GM21423 (cell line): ENCODE measurements around the gene ADGRA3.
"Not testable (repeated sequence)": the region's sequence is repeated elsewhere in the genome, so short reads cannot be mapped to it uniquely, and the experiment has no call there.

ENCODE experiments used
- ATAC-seq: cut with Tn5 transposase; IDR thresholded peaks from one replicate; pipeline ENCODE4 v1.9.1; 2021; ENCODE audit warnings: mild to moderate bottlenecking, moderate library complexity; ENCODE audit not compliant: unreplicated experiment

ADGRA3 gene

GRCh38 chr4:22482250-22483127 lies 33.4 kb downstream of the ADGRA3 start:
- ATAC-seq, result no peak

DNA sequence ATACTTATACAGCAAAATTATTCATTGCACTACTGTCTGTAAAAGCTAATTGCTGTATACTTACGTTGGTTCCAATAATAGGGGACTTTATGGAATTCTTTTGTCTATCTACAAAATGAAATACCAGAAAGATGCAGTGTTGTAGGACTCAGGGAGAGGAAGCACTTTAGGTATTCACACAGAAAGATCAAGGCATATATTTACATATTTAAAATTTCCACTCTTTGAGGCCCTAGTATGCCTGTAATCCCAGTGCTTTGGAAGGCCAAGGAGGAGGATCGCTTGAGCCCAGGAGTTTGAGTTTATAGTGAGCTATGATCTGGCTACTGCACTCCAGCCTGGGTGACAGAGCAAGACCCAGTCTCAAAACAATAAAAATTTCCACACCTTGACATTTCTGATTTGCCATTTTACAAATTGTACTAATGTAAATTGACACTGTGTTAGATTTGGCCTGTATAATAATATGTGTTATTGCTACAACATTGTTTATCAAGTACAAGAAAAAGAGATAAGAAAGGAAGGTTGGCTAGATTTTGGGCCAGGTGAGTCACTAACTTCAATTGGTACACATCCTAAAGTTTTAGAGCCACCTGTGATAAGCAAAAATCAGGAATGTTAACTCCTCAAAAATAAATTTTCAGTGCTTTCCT lies 35.1 kb downstream of the ADGRA3 start:
- ATAC-seq, result no peak

GRCh38 chr4:22478426-22478825 lies 37.4 kb downstream of the ADGRA3 start:
- no peak for ATAC-seq

- no peak for ATAC-seq
These were observed 38.1 kb downstream of the ADGRA3 start for GRCh38 chr4:22477813-22478182.

GRCh38 chr4:22477136-22477812 lies 38.6 kb downstream of the ADGRA3 start:
- ATAC-seq, result no peak

- ATAC-seq, result no peak
These were observed 39.9 kb downstream of the ADGRA3 start for GRCh38 chr4:22476011-22476410.

DNA sequence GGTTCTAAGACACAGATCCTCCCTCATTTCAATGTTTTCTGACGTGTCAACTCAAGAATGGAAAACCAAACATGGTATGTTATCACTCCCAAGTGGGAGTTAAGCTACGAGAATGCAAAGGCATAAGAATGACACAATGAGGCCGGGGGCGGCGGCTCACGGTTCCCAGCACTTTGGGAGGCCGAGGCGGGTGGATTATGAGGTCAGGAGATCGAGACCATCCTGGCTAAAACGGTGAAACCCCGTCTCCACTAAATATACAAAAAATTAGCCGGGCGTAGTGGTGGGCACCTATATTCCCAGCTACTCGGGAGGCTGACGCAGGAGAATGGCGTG lies 40.6 kb downstream of the ADGRA3 start:
- ATAC-seq, result not testable (repeated sequence)

- ATAC-seq, result no peak
These were observed 41.1 kb downstream of the ADGRA3 start for GRCh38 chr4:22474636-22475310.

GRCh38 chr4:22473268-22473667 lies 42.6 kb downstream of the ADGRA3 start:
- no peak for ATAC-seq

DNA sequence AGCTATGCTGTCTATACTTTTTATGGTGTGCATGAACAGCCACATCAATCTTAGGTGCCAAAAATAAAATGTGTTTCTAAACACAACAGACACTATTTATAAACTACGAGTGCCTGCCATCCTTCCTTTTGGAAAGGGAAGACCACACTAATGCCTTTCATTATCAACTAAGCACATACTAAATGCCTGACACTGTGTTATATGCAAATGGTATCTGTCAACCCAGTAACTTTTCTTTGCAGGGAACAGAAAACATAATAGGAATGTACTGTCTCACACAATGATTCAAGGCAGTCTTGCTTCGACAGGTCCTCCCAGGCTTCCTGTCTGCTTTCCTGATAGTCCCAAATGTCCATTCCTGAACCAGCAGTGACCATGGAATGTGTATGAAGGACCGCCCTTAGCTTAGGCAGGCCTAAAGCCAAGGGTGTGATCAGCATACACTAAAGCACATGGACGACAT lies 43.8 kb downstream of the ADGRA3 start:
- no peak for ATAC-seq

DNA sequence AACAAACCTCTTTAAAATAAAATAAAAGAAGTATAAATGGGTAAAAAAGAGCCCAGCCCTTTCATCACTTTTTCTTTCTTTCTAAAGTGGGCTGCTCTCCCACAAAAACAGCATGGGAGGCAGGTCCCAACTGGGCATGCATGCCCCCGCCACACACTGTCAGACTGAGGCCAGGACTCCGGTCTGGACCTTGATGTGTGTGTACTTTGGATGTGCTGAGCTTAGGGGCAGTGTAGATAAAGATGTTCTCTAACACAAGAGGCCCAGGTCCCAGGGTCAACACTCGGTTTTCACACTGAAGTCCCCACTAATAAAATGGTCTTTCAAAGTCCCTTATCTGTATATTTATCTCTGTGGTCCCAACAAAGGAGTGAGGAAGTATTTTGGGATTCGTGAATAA lies 44.4 kb downstream of the ADGRA3 start:
- no peak for ATAC-seq

GRCh38 chr4:22466581-22466980 lies 49.3 kb downstream of the ADGRA3 start:
- no peak for ATAC-seq

- ATAC-seq, result no peak
These were observed 49.9 kb downstream of the ADGRA3 start for GRCh38 chr4:22465996-22466395.

DNA sequence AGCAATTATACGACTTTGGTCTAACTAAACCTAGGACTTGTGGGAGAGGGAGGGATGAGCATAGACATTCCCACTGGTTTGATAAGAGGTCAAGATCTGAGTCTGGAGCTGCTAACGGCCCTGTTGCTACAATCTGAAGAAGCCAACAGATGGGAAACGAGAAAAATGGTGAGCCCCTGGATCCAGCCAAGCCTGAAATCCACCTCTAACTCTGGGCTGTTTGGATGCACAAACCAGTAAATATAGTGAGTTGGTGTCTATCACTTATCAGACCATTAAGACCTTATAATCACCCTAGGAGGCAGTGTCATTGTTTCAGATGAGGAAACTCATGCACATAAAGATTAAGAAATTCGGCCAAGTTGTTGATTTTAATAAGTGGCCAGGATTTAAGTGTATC lies 50.5 kb downstream of the ADGRA3 start:
- no peak for ATAC-seq

DNA sequence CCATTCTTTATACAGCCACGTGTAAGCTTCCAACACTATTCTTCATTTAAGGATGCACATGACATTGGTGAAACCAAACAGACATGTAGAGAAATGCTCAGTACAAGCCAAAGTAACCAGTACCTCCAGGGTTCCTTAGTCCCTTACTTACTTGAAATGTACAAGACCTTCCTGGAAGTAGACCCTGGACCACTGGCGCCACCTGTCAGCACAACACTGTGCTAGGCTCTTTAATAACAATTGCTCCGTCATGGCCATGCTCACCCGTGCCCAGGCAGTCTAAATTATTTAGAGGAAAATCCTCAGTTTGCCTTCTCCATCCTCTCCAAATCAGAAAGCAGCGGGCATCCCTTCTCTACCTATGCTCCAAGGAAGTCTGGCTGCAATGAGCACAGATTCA lies 52.7 kb downstream of the ADGRA3 start:
- ATAC-seq, result no peak

GRCh38 chr4:22462688-22463087 lies 53.2 kb downstream of the ADGRA3 start:
- ATAC-seq, result no peak

GRCh38 chr4:22460266-22460665 lies 55.6 kb downstream of the ADGRA3 start:
- ATAC-seq, result no peak

- no peak for ATAC-seq
These were observed 57.8 kb downstream of the ADGRA3 start for GRCh38 chr4:22458098-22458497.

DNA sequence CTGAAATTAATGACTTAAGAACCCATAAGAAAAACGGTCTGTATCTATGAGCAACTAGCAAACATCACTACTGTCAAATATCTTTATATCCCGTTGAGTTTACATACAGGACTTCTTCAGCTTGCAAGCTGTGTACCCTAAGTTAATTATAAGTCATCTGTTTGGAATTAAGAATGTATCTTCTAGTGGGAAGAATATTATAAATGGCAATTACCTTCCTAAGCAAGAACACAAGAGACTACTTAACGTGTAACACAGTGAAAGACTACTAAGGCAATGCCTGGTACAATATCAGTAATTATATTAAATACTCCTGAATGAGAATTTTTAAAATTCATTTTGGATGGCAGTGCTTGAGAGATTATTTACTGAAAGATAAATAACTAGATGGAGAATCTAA lies 58.5 kb downstream of the ADGRA3 start:
- no peak for ATAC-seq

DNA sequence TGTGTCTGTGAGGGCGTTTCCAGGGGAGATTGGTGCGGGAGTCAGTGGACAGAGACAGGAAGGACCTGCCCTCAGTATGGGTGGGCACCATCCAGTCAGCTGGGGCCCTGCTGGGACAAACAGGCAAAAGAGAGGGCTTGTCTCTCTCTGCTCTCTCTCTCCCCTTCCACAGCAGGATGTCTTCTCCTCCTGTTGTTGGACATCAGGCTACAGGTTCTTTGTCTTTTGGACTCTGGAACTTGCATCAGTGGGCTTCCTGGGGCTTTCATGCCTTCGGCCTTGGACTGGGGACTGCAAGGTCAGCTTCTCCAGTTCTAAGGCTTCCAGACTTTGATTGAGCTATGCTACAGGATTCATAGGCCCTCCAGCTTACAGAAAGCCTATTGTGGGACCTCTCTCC lies 59.6 kb downstream of the ADGRA3 start:
- ATAC-seq, result no peak

DNA sequence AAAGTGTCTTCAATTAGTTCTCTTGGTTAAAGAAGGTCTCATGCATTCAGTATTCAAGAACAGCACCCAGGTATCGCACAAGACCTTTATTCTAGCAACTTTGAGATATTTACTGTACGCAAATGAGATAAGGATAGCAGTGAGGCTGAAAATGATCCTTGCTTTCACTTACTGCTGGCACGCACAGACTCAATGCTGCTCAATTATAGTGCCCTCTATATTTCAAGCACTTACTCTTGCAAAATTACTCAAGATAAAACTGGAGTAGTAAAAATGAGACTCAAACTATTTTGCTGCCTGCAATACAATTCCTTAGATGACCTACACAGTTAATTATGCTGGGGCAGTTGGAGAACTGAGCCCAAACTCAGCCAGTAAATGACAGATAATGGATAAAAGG lies 60.9 kb downstream of the ADGRA3 start:
- no peak for ATAC-seq
